GM21528 (cell line): ENCODE data around the gene CTF1.

Experiments
- ATAC-seq: cut with Tn5 transposase; IDR thresholded peaks from one replicate; pipeline ENCODE4 v1.9.1; 2021; ENCODE audit warnings: mild to moderate bottlenecking, moderate library complexity; ENCODE audit not compliant: unreplicated experiment, low FRiP score

The CTF1 gene

GRCh38 chr16:30951193-30951592 is 54.8 kb downstream of the CTF1 start:
- ATAC-seq = no peak

- no peak for ATAC-seq
Measured at GRCh38 chr16:30951750-30952149, 55.3 kb downstream of the CTF1 start.

DNA sequence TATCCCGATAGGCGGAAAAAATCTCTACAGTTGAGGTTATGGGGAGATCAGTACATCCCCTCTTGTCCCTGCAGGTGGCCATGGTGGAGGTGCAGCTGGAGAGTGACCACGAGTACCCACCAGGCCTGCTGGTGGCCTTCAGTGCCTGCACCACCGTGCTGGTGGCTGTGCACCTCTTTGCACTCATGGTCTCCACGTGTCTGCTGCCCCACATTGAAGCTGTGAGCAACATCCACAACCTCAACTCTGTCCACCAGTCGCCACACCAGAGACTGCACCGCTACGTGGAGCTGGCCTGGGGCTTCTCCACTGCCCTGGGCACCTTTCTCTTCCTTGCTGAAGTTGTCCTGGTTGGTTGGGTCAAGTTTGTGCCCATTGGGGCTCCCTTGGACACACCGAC is 56.7 kb downstream of the CTF1 start:
- no peak for ATAC-seq
